Gastrocnemius medialis (tissue), 4 donors: ENCODE results near the gene SLC38A7. TPM values are rescaled to one million over a fixed set of nuclear protein-coding genes. Genes with fewer than 3 reads are reported as not detected.
A peak's percentile ranks its signal among the peaks of the same experiment; 100 is the strongest.
"Not testable (repeated sequence)": the region's sequence is repeated elsewhere in the genome, so short reads cannot be mapped to it uniquely, and the experiment has no call there.

ENCODE experiments used
- ATAC-seq, 2 donors: fragments of 150-250 bp; one replicate each; pipeline ENCODE4 v1.9.1; 2016
- DNase-seq, 2 donors: peaks; one replicate each; pipeline ENCODE4 v3.0.0-alpha.2; 2019
- H3K27ac ChIP-seq, 4 donors: fragments of 200-600 bp; sonication (generic); 1 replicate in 1 of 4; 2 replicates in 3 of 4; pipeline ENCODE4 v1.5.1; 2016 to 2018; ENCODE audit warnings: mild to moderate bottlenecking in 2 of 4, moderate library complexity in 1 of 4
- H3K27me3 ChIP-seq, 3 donors: fragments of 200-600 bp; sonication (generic) in 2 of 3; 1 replicate in 1 of 3; 2 replicates in 2 of 3; pipeline versions ENCODE4 v1.5.1 to v1.6.0; 2016 to 2019; ENCODE audit warnings: mild to moderate bottlenecking in 1 of 3, moderate library complexity in 1 of 3
- H3K36me3 ChIP-seq, 2 donors: fragments of 200-600 bp; sonication (generic) in 1 of 2; one replicate each; pipeline ENCODE4 v1.5.1; 2017 to 2018
- H3K4me1 ChIP-seq, 2 donors: fragments of 200-600 bp; sonication (generic) in 1 of 2; one replicate each; pipeline ENCODE4 v1.5.1; 2016 to 2017; ENCODE audit warnings: mild to moderate bottlenecking in 2 of 2
- H3K4me3 ChIP-seq, 4 donors: fragments of 200-600 bp; sonication (generic) in 3 of 4; 1 replicate in 1 of 4; 2 replicates in 3 of 4; pipeline ENCODE4 v1.5.1; 2016 to 2019; ENCODE audit warnings: mild to moderate bottlenecking in 2 of 4
- H3K9me3 ChIP-seq, 3 donors: fragments of 200-600 bp; sonication (generic) in 2 of 3; 1 replicate in 1 of 3; 2 replicates in 2 of 3; pipeline ENCODE4 v1.5.1; 2016 to 2019
- CTCF ChIP-seq, 5 experiments: fragments of 450-650 bp in 3 of 5; fragments of 200-600 bp in 2 of 5; sonication (generic) in 2 of 5; IDR thresholded peaks in 4 of 5; conservative IDR thresholded peaks in 1 of 5; 1 replicate in 4 of 5; 2 replicates in 1 of 5; pipeline ENCODE4 v1.5.1; 2016 to 2019; ENCODE audit warnings: antibody characterized with exemption in 5 of 5, mild to moderate bottlenecking in 3 of 5, moderate library complexity in 3 of 5
- POLR2A ChIP-seq, 2 donors: fragments of 450-650 bp; IDR thresholded peaks; one replicate each; pipeline ENCODE4 v1.6.1; 2017; ENCODE audit warnings: antibody characterized with exemption in 2 of 2, mild to moderate bottlenecking in 2 of 2, moderate library complexity in 2 of 2
- in situ Hi-C, 4 donors: fragments of 200-750 bp; cut with MboI; loops; one replicate each; pipeline versions ENCODE4 v1.15.0 to v1.8.0; 2017; ENCODE audit warnings: low sequenced_read_pairs in 4 of 4
- intact Hi-C: fragments of 100-400 bp; cut with DNase I; formaldehyde crosslinking; loops from one replicate; pipeline ENCODE4 v1.15.1; 2023; ENCODE audit warnings: low total_unique reads
- total RNA-seq, 4 donors: library from RNA; depleted of rRNA; stranded (reverse); fragments of >200 nt; gene quantifications; one replicate each; pipeline versions ENCODE4 v1.1.0 to v1.2.3, GENCODE V29; 2016

SLC38A7 gene
- total RNA-seq, 4 donors from 2014 or later, result 6.8 to 12.2 (median 9.1) TPM

- no peak overlapping the region for H3K27ac ChIP-seq
Measured at GRCh38 chr16:58699151-58699550, 14.6 kb upstream of the SLC38A7 start.

DNA sequence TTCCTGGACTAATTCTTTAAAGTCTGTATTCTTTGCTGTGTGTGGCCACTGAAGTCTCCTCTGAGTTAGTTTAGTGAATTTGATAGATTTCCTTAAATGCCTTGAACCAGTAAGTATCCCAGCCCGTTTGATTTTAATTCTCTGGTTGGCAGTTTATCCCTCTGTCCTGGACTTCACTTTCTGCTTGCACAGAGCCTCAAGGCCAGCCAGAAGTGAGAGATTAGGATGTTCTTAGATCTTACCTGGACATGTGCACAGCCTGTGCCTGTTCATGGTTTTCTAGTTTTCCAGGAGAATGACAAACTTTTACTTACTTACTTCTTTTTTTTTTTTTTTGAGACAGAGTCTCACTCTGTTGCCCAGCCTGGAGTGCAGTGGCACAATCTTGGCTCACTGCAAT lies 10.8 kb upstream of the SLC38A7 start:
- no peaks in the 10 kb centered on the region for H3K4me1 ChIP-seq
- H3K27me3 ChIP-seq, result no peaks in the 10 kb centered on the region
- no peaks in the 10 kb centered on the region for H3K36me3 ChIP-seq
- in situ Hi-C loops (no loop called here), intact Hi-C loops (no loop called here)
- H3K27ac ChIP-seq, result no peak overlapping the region
- no peaks in the 10 kb centered on the region for H3K9me3 ChIP-seq
- TF ChIP-seq CTCF (IDR thresholded peaks at IDR 0.05 in 4 of 5, conservative IDR thresholded peaks at IDR 0.05 in 1 of 5), result no peak
- TF ChIP-seq POLR2A (IDR thresholded peaks at IDR 0.05), result no peak
- H3K4me3 ChIP-seq, result no peak overlapping the region
- ATAC-seq (no peak), DNase-seq (no peak)

More at GRCh38 chr16:58699151-58699550, 14.6 kb upstream of the SLC38A7 start:
- H3K27me3 ChIP-seq, result no peaks in the 10 kb centered on the region
- DNase-seq (no peak), ATAC-seq (no peak)
- no peaks in the 10 kb centered on the region for H3K4me1 ChIP-seq
- H3K36me3 ChIP-seq, result no peaks in the 10 kb centered on the region
- H3K9me3 ChIP-seq, result no peaks in the 10 kb centered on the region
- TF ChIP-seq POLR2A (IDR thresholded peaks at IDR 0.05) (no peak), CTCF (IDR thresholded peaks at IDR 0.05 in 4 of 5, conservative IDR thresholded peaks at IDR 0.05 in 1 of 5) (no peak)
- no peak overlapping the region for H3K4me3 ChIP-seq
- in situ Hi-C loops, result no loop called here
- intact Hi-C loops, result no loop called here

DNA sequence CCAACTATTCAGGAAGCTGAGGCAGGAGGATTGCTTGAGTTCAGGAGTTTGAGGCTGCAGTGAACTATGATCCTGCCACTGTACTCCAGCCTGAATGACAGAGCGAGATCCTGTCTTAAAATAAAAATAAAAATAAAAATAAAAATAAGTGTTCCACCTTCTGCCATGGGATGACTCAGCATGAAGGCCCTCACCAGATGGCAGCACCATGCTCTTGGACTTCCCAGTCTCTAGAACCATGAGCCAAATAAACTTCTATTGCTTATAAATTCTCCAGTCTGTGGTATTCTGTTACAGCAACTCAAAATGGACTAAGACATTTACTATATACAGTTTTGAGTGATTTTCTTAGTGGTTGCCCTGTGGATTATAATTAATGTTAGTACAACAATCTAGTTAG lies 7.9 kb upstream of the SLC38A7 start:
- ATAC-seq, result no peak
- in situ Hi-C loops (no loop called here), intact Hi-C loops (no loop called here)
- Histone ChIP-seq H3K27me3 (no peaks in the 10 kb centered on the region), H3K9me3 (no peaks in the 10 kb centered on the region), H3K36me3 (no peaks in the 10 kb centered on the region), H3K27ac (no peak overlapping the region), H3K4me3 (no peak overlapping the region), H3K4me1 (no peaks in the 10 kb centered on the region)
- DNase-seq, result no peak
- TF ChIP-seq POLR2A (IDR thresholded peaks at IDR 0.05), result no peak
- TF ChIP-seq CTCF (IDR thresholded peaks at IDR 0.05 in 4 of 5, conservative IDR thresholded peaks at IDR 0.05 in 1 of 5), result no peak

GRCh38 chr16:58686985-58687706 lies 2.6 kb upstream of the SLC38A7 start:
- in situ Hi-C loops, result loop anchor here in 1 of 4 donors (10.0 kb wide), 1 partner anchor 68 kb away; no protein-coding TSS in a partner anchor
- DNase-seq, H3K4me3 ChIP-seq, H3K27me3 ChIP-seq, H3K9me3 ChIP-seq, H3K27ac ChIP-seq, H3K36me3 ChIP-seq, ATAC-seq, intact Hi-C loops: not testable (repeated sequence)
- peaks cover 15 to 20% of the 10 kb centered on the region in 2 donors for H3K4me1 ChIP-seq

GRCh38 chr16:58685084-58685449 lies 497 bp upstream of the SLC38A7 start:
- TF ChIP-seq CTCF (IDR thresholded peaks at IDR 0.05 in 4 of 5, conservative IDR thresholded peaks at IDR 0.05 in 1 of 5), result no peak
- TF ChIP-seq POLR2A (IDR thresholded peaks at IDR 0.05), result no peak
- no peak for DNase-seq
- H3K9me3 ChIP-seq, result no peaks in the 10 kb centered on the region
- intact Hi-C loops (loop anchor here (2.0 kb wide), 2 partner anchors 50 to 54 kb away; partner anchors contain the start of gene GOT2), in situ Hi-C loops (loop anchor here in 1 of 4 donors (10.0 kb wide), 1 partner anchor 70 kb away; no protein-coding TSS in a partner anchor)
- ATAC-seq, result no peak
- no peaks in the 10 kb centered on the region for H3K27me3 ChIP-seq
- peaks cover 15 to 20% of the 10 kb centered on the region in 2 donors for H3K4me1 ChIP-seq
- H3K4me3 ChIP-seq, result peak overlapping the region; percentile 80 to 98 (median 92)
- peaks cover 0 to 5% of the 10 kb centered on the region in 2 donors for H3K36me3 ChIP-seq
- H3K27ac ChIP-seq, result peak overlapping the region; percentile 76 to 93 (median 90)
